BLaER1 treated with 17β-estradiol and CSF1 and Interleukin-3, amounts not matched to agents 10 nM and 100 nM (cell line): Measurements from ENCODE around the gene ZNF146.
A peak's percentile ranks its signal among the peaks of the same experiment; 100 is the strongest.

ENCODE experiments used
- H3K27ac ChIP-seq, 11 experiments: shearing (Covaris generic); formaldehyde crosslinking; 2 replicates each; pipeline ENCODE4 v1.8.1; 2022
- H3K27me3 ChIP-seq, 11 experiments: shearing (Covaris generic); formaldehyde crosslinking; 2 replicates each; pipeline ENCODE4 v1.8.1; 2022
- H3K36me3 ChIP-seq, 11 experiments: shearing (Covaris generic); formaldehyde crosslinking; 2 replicates each; pipeline ENCODE4 v1.8.1; 2022
- H3K4me1 ChIP-seq, 10 experiments: shearing (Covaris generic); formaldehyde crosslinking; 2 replicates each; pipeline ENCODE4 v1.8.1; 2022
- H3K4me2 ChIP-seq, 11 experiments: shearing (Covaris generic); formaldehyde crosslinking; 2 replicates each; pipeline ENCODE4 v1.8.1; 2022
- H3K4me3 ChIP-seq, 10 experiments: shearing (Covaris generic); formaldehyde crosslinking; 2 replicates each; pipeline ENCODE4 v1.8.1; 2022
- H3K9ac ChIP-seq, 11 experiments: shearing (Covaris generic); formaldehyde crosslinking; 2 replicates each; pipeline ENCODE4 v1.8.1; 2022
- H3K9me3 ChIP-seq, 11 experiments: shearing (Covaris generic); formaldehyde crosslinking; replicated peaks in 1 of 11; 2 replicates each; pipeline ENCODE4 v1.8.1; 2022
- H4K20me1 ChIP-seq, 11 experiments: shearing (Covaris generic); formaldehyde crosslinking; 2 replicates each; pipeline ENCODE4 v1.8.1; 2022
- Cebpa-rat ChIP-seq, 11 experiments: shearing (Covaris generic); IDR thresholded peaks; 2 replicates each; pipeline ENCODE4 v1.8.1; 2022

Gene ZNF146

DNA sequence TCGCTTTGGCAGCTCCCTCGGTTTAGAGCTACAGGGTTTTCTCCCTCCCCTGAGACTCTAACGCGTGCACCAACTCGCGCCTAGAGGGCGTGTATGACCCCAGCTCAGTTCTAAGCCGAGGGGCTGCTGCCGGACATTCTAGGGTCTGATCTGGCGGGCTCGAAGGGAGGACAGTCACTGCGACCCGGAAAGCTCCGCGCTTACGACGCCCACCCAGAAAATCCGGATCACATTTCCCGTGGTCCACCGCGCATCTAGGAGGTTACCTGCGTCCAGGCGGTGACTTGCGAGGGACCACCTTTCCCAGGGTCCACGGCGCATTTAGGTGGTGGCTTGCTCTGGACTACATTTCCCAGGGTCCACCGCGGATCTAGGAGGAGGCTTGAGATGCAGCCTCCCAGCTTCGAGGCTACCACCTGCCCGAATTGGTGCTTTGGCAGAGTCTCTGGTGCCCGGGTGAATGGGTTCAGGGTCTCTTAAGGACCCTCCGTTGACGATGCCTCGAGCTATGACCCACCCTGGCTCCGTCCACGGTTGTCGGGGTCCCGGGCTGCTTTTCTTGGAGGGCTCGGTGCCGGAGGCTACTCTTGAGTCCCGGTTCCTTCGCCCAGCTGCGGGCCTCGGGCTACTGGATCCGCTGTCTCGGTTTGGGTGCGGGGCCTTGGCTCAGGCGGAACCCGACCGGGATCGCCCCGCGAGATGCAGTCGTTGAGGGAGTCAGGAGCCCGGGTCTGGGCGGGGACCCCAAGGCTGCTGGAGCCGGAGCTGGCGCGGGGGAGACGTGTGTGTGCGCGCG, 30.5 kb downstream of the ZNF146 start:
- no peak overlapping the region for H3K9ac ChIP-seq
- no peak overlapping the region for H3K4me2 ChIP-seq
- H3K4me1 ChIP-seq, result no peaks in the 10 kb centered on the region
- H3K36me3 ChIP-seq, result peaks cover 4 to 25% (median 20%) of the 10 kb centered on the region in 11 experiments; a peak in 20 of 22 replicates
- no peaks in the 10 kb centered on the region for H3K27me3 ChIP-seq
- peaks cover 0 to 8% (median 0%) of the 10 kb centered on the region in 11 experiments; a peak in 5 of 22 replicates for H4K20me1 ChIP-seq
- no peak for TF ChIP-seq Cebpa-rat (IDR thresholded peaks at IDR 0.05)
- no peak overlapping the region for H3K27ac ChIP-seq
- no peak overlapping the region for H3K4me3 ChIP-seq
- H3K9me3 ChIP-seq, result peaks cover 24 to 37% (median 30%) of the 10 kb centered on the region in 11 experiments

GRCh38 chr19:36246006-36246481, 31.1 kb downstream of the ZNF146 start:
- Histone ChIP-seq H3K4me1 (peaks cover 0 to 4% (median 1%) of the 10 kb centered on the region in 10 experiments; a peak in 11 of 20 replicates), H3K27ac (no peak overlapping the region), H4K20me1 (0 out of 22 replicates have a peak, but pooled peaks cover 0 to 2% (median 0%) of the 10 kb centered on the region in 11 experiments), H3K9me3 (peaks cover 24 to 37% (median 30%) of the 10 kb centered on the region in 11 experiments), H3K9ac (no peak overlapping the region), H3K4me2 (no peak overlapping the region), H3K4me3 (no peak overlapping the region), H3K27me3 (no peaks in the 10 kb centered on the region), H3K36me3 (peaks cover 0 to 19% (median 14%) of the 10 kb centered on the region in 11 experiments; a peak in 17 of 22 replicates)
- no peak for TF ChIP-seq Cebpa-rat (IDR thresholded peaks at IDR 0.05)

- no peak overlapping the region for H3K4me3 ChIP-seq
- H3K27ac ChIP-seq, result no peak overlapping the region
- no peak for TF ChIP-seq Cebpa-rat (IDR thresholded peaks at IDR 0.05)
- no peak overlapping the region for H3K4me2 ChIP-seq
- H3K4me1 ChIP-seq, result peaks cover 0 to 10% (median 3%) of the 10 kb centered on the region in 10 experiments; a peak in 11 of 20 replicates
- H3K9me3 ChIP-seq, result peaks cover 0 to 20% (median 9%) of the 10 kb centered on the region in 11 experiments; a peak in 11 of 22 replicates
- H3K27me3 ChIP-seq, result peaks cover 0 to 4% (median 1%) of the 10 kb centered on the region in 11 experiments; a peak in 10 of 22 replicates
- H3K36me3 ChIP-seq, result peaks cover 0 to 14% (median 0%) of the 10 kb centered on the region in 11 experiments; a peak in 9 of 22 replicates
- no peak overlapping the region for H3K9ac ChIP-seq
- no peaks in the 10 kb centered on the region for H4K20me1 ChIP-seq
These were observed 37.1 kb downstream of the ZNF146 start for GRCh38 chr19:36252047-36252446.

- H3K4me3 ChIP-seq, result no peak overlapping the region
- H3K27ac ChIP-seq, result no peak overlapping the region
- H3K27me3 ChIP-seq, result peaks cover 0 to 14% (median 8%) of the 10 kb centered on the region in 11 experiments; a peak in 14 of 22 replicates
- no peaks in the 10 kb centered on the region for H4K20me1 ChIP-seq
- no peak overlapping the region for H3K4me2 ChIP-seq
- peaks cover 0 to 10% (median 3%) of the 10 kb centered on the region in 10 experiments; a peak in 11 of 20 replicates for H3K4me1 ChIP-seq
- no peak overlapping the region for H3K9ac ChIP-seq
- no peak for TF ChIP-seq Cebpa-rat (IDR thresholded peaks at IDR 0.05)
- peaks cover 0 to 14% (median 0%) of the 10 kb centered on the region in 11 experiments; a peak in 9 of 22 replicates for H3K36me3 ChIP-seq
- peaks cover 0 to 36% (median 14%) of the 10 kb centered on the region in 11 experiments; a peak in 13 of 22 replicates for H3K9me3 ChIP-seq
These were observed 39.9 kb downstream of the ZNF146 start for GRCh38 chr19:36254848-36255247.

GRCh38 chr19:36255316-36255715, 40.4 kb downstream of the ZNF146 start:
- Histone ChIP-seq H3K36me3 (peaks cover 0 to 14% (median 0%) of the 10 kb centered on the region in 11 experiments; a peak in 9 of 22 replicates), H3K4me1 (peaks cover 0 to 10% (median 3%) of the 10 kb centered on the region in 10 experiments; a peak in 11 of 20 replicates), H3K9me3 (peaks cover 0 to 36% (median 14%) of the 10 kb centered on the region in 11 experiments; a peak in 13 of 22 replicates), H3K9ac (no peak overlapping the region), H3K27ac (no peak overlapping the region), H3K4me3 (no peak overlapping the region), H3K4me2 (no peak overlapping the region), H4K20me1 (no peaks in the 10 kb centered on the region), H3K27me3 (peaks cover 0 to 14% (median 8%) of the 10 kb centered on the region in 11 experiments; a peak in 14 of 22 replicates)
- no peak for TF ChIP-seq Cebpa-rat (IDR thresholded peaks at IDR 0.05)

GRCh38 chr19:36256064-36256463, 41.2 kb downstream of the ZNF146 start:
- H4K20me1 ChIP-seq, result no peaks in the 10 kb centered on the region
- peaks cover 0 to 6% (median 1%) of the 10 kb centered on the region in 10 experiments; a peak in 11 of 20 replicates for H3K4me1 ChIP-seq
- no peak overlapping the region for H3K9ac ChIP-seq
- H3K36me3 ChIP-seq, result peaks cover 0 to 14% (median 0%) of the 10 kb centered on the region in 11 experiments; a peak in 9 of 22 replicates
- no peak overlapping the region for H3K4me2 ChIP-seq
- peaks cover 0 to 14% (median 8%) of the 10 kb centered on the region in 11 experiments; a peak in 14 of 22 replicates for H3K27me3 ChIP-seq
- no peak overlapping the region for H3K27ac ChIP-seq
- H3K4me3 ChIP-seq, result no peak overlapping the region
- no peak for TF ChIP-seq Cebpa-rat (IDR thresholded peaks at IDR 0.05)
- peaks cover 0 to 36% (median 14%) of the 10 kb centered on the region in 11 experiments; a peak in 13 of 22 replicates for H3K9me3 ChIP-seq

DNA sequence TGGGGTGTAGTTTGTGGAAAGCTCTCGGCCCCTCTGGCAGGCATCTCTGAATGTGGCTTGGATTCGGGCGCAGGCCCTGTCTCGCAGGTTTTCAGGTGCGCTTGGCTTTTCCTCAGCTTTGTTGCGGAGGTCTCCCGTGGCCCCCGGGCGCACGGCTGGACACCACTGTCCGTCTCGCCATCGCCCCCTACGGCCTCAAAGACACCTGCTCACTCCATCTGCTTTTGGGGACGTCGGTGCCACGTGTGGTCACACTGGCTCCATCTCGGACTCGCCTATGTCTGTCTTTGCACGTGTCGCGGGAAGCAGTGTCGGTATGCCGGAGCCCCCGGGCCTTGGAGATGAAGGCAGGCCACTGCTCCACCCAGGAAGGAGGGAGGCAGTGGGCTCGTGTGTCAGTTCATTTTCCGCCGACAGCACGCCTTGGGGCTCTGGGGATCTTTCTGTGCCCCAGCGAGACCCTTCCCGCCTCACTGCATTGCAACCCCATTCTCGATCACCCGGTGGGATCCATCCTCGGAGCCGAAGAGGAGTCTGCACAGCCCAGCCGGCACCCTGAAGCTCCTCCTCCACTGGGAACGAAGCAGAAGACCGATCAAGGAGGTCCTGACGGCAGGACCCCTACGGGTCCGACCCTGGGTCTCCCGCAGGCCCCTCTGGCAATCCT, 42.1 kb downstream of the ZNF146 start:
- Histone ChIP-seq H3K9me3 (peaks cover 0 to 36% (median 14%) of the 10 kb centered on the region in 11 experiments; a peak in 13 of 22 replicates), H3K4me3 (peak overlapping the region; percentile 53 to 71 (median 61)), H3K36me3 (peaks cover 0 to 14% (median 0%) of the 10 kb centered on the region in 11 experiments; a peak in 9 of 22 replicates), H3K27ac (peak overlapping the region in 9 of 11 experiments; percentile 22 to 53 (median 38); a peak in 12 of 22 replicates), H4K20me1 (no peaks in the 10 kb centered on the region), H3K9ac (peak overlapping the region; percentile 54 to 79 (median 74)), H3K4me1 (no peaks in the 10 kb centered on the region), H3K4me2 (peak overlapping the region; percentile 49 to 84 (median 66)), H3K27me3 (peaks cover 0 to 14% (median 8%) of the 10 kb centered on the region in 11 experiments; a peak in 14 of 22 replicates)
- TF ChIP-seq Cebpa-rat (IDR thresholded peaks at IDR 0.05), result no peak

DNA sequence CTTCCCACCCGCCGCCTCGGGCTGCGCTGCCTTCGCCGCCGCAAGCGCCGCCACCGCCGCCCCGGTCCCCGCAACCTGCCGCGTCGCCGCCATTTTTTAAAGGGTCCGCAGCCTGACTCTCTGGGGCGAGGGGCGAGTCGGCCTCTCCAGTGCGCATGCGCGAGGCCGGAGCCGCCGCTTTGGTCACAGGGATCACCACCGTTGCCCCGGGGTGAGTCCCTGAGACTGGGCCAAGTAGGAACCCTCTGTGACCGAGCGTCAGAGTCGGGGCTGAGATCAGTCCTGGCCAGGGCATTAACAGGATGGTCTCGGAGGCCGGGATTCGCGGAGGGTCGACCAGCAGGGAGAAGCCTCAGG, 42.6 kb downstream of the ZNF146 start:
- Histone ChIP-seq H3K36me3 (peaks cover 0 to 14% (median 0%) of the 10 kb centered on the region in 11 experiments; a peak in 9 of 22 replicates), H3K4me3 (peak overlapping the region; percentile 53 to 71 (median 61)), H3K9ac (peak overlapping the region; percentile 54 to 79 (median 74)), H4K20me1 (no peaks in the 10 kb centered on the region), H3K4me2 (peak overlapping the region; percentile 49 to 84 (median 66)), H3K27me3 (peaks cover 0 to 14% (median 8%) of the 10 kb centered on the region in 11 experiments; a peak in 14 of 22 replicates), H3K27ac (peak overlapping the region in 9 of 11 experiments; percentile 22 to 53 (median 38); a peak in 13 of 22 replicates), H3K9me3 (peaks cover 0 to 36% (median 14%) of the 10 kb centered on the region in 11 experiments; a peak in 13 of 22 replicates), H3K4me1 (no peaks in the 10 kb centered on the region)
- no peak for TF ChIP-seq Cebpa-rat (IDR thresholded peaks at IDR 0.05)
